AG04449 (cell line): ENCODE measurements around the gene DSCAM.
A peak's percentile ranks its signal among the peaks of the same experiment; 100 is the strongest.

Experiments
- CTCF ChIA-PET: fragments of 350-600 bp; formaldehyde crosslinking; extraction: SDS; loops from one replicate; lab custom pipeline; 2021; ENCODE audit warnings: antibody characterized with exemption; lab: Yijun Ruan, JAX
- POLR2A ChIA-PET: fragments of 400-600, 350-600 bp; formaldehyde crosslinking; extraction: SDS; loops from one replicate; lab custom pipeline; 2020; ENCODE audit warnings: antibody characterized with exemption, inconsistent platforms; lab: Yijun Ruan, JAX
- DNase-seq: peaks from one replicate; pipeline ENCODE4 v3.0.0-alpha.2; 2010; ENCODE audit warnings: low read depth, low spot score
- H3K4me3 ChIP-seq: 2 replicates; pipeline ENCODE4 v1.5.1; 2011; ENCODE audit warnings: low read depth, mild to moderate bottlenecking, control low read depth, low read length
- TF ChIP-seq, protein P1 (sequence below): IDR thresholded peaks from one replicate; pipeline ENCODE4 v1.5.1; 2011; ENCODE audit warnings: mild to moderate bottlenecking, moderate library complexity, low read length, control low read depth, inconsistent platforms; ENCODE audit not compliant: insufficient read depth; ENCODE audit errors: missing control alignments

Gene DSCAM

DNA sequence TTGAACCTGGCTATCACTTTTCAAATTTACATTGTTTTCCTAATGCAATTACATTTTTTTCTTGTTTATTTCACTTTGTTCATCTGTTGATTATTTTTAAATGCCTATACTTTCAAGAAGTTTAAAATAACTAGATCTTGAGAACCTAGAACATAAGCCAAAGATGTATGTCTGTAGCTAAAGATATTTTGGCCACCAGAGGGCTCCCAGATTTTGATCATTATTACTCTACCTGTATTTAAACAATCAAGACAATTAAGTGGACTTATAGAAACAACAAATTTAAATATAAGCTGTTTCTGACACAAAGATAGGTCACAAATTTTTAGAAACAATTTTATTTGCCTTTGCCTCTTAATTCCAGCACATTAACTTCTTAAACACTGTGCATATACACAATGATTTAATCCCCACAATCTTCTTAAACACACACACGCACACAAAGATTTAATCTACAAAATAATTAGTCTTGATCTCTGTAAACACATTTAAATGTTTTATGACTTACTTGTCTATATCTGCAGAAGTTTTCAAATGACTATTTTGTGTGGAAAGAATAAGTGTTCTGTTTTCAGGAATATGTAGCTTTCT lies 380.0 kb downstream of the DSCAM start:
- TF ChIP-seq, protein P1, sequence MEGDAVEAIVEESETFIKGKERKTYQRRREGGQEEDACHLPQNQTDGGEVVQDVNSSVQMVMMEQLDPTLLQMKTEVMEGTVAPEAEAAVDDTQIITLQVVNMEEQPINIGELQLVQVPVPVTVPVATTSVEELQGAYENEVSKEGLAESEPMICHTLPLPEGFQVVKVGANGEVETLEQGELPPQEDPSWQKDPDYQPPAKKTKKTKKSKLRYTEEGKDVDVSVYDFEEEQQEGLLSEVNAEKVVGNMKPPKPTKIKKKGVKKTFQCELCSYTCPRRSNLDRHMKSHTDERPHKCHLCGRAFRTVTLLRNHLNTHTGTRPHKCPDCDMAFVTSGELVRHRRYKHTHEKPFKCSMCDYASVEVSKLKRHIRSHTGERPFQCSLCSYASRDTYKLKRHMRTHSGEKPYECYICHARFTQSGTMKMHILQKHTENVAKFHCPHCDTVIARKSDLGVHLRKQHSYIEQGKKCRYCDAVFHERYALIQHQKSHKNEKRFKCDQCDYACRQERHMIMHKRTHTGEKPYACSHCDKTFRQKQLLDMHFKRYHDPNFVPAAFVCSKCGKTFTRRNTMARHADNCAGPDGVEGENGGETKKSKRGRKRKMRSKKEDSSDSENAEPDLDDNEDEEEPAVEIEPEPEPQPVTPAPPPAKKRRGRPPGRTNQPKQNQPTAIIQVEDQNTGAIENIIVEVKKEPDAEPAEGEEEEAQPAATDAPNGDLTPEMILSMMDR, result peak; percentile 30
- no peak for DNase-seq
- ChIA-PET POLR2A (no interaction called here), CTCF (interaction anchor here (0.7 to 4.8 kb wide), 21 partner anchors 10 to 669 kb away, joined by 3 to 51 read pairs (median 3); partner anchors contain the start of gene DSCAM)
- H3K4me3 ChIP-seq, result no peak overlapping the region

- no peak overlapping the region for H3K4me3 ChIP-seq
- ChIA-PET POLR2A (no interaction called here), CTCF (interaction anchor here (1.0 to 4.8 kb wide), 3 partner anchors 375 to 606 kb away, joined by 3 to 51 read pairs (median 11); partner anchors contain the start of gene DSCAM)
- TF ChIP-seq, protein P1, result no peak
- no peak for DNase-seq
Measured at GRCh38 chr21:40465382-40465781, 381.6 kb downstream of the DSCAM start.

DNA sequence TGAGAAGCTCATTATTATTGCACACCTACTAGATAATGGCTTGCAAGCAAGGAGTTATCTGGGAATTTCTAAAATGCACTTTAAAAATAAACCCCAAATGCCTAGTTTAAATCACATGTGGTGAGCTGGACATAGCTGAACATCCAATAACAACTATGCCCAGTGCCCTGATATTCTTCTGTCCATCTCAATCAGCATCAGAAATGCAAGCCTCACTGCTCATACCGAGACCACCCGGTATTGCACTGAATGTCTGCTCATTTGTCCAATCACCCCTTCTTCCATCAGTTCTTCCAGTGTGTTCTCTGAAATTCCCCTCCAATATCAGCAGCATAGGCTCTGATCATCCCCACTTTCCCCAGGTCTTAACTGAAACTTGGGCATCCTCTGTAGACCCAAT lies 383.8 kb downstream of the DSCAM start:
- ChIA-PET CTCF (interaction anchor here (2.0 kb wide), 1 partner anchor 606 kb away, joined by 10 read pairs; no protein-coding TSS in a partner anchor), POLR2A (no interaction called here)
- H3K4me3 ChIP-seq, result no peak overlapping the region
- no peak for DNase-seq
- TF ChIP-seq, protein P1, result no peak

- H3K4me3 ChIP-seq, result no peak overlapping the region
- ChIA-PET CTCF (interaction anchor here (0.7 kb wide), 1 partner anchor 608 kb away, joined by 3 read pairs; no protein-coding TSS in a partner anchor), POLR2A (no interaction called here)
- TF ChIP-seq, protein P1, result no peak
- DNase-seq, result no peak
Measured at GRCh38 chr21:40461008-40461407, 385.9 kb downstream of the DSCAM start.

GRCh38 chr21:40457741-40458140 lies 389.2 kb downstream of the DSCAM start:
- CTCF ChIA-PET, result no interaction called here
- POLR2A ChIA-PET, result no interaction called here
- no peak for DNase-seq

DNA sequence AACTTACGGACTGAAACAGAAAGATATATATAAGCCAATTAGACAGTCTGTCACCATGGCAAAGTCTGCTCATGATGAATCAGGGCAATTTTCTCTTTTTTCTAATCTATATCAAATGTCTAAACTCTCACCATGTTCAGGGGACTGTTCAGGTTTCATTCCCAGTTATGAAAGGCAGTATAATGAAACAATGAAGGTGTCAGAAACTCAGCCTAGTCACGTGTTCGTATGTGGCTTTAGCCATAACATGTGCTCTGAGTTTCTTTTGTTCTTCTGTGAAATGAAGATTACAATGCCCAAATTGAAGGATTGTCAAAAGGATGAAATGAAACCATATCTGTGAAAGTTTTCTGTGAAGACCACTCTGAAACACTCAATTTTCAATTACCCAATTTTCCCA lies 392.9 kb downstream of the DSCAM start:
- ChIA-PET CTCF (no interaction called here), POLR2A (no interaction called here)
- no peak for DNase-seq
- no peak overlapping the region for H3K4me3 ChIP-seq
- TF ChIP-seq, protein P1, result no peak

More at GRCh38 chr21:40457741-40458140, 389.2 kb downstream of the DSCAM start:
- no peak overlapping the region for H3K4me3 ChIP-seq
- TF ChIP-seq, protein P1, result no peak
